ENCODE data around the gene NPAS4. TPM values are rescaled to one million over a fixed set of nuclear protein-coding genes. Genes with fewer than 3 reads are reported as not detected.

NPAS4 gene
- total and polyA plus RNA-seq, 2 of the 13 experiments (the other 11 are each of a cell fraction or from before 2014, with no cell fraction given): not detected

GRCh38 chr11:66438504-66439466, 17.9 kb downstream of the NPAS4 start, which contains the start of gene MRPL11 (continued):
- TF ChIP-seq AKNA (CRISPR knock-in tag; IDR thresholded peaks at IDR 0.05; ENCODE audit: borderline replicate concordance) (no peak), CCAR2 (optimal IDR thresholded peaks at IDR 0.05; ENCODE audit: low read depth, low read length) (no peak), PRDM10 (CRISPR knock-in tag; IDR thresholded peaks at IDR 0.05; ENCODE audit: low read depth) (no peak), ZNF225 (CRISPR knock-in tag; IDR thresholded peaks at IDR 0.05) (no peak), FOXA1 (IDR thresholded peaks at IDR 0.05) (no peak), FOXA1 (CRISPR knock-in tag; IDR thresholded peaks at IDR 0.05) (peak; percentile 27; the same call in 1 of the 2 replicates), BCL6 (CRISPR knock-in tag; IDR thresholded peaks at IDR 0.05) (no peak), ZNF350 (CRISPR knock-in tag; IDR thresholded peaks at IDR 0.05; ENCODE audit: borderline replicate concordance, low read depth) (peak; percentile 88; the same call in 1 of the 2 replicates), ZNF691 (CRISPR knock-in tag; IDR thresholded peaks at IDR 0.05; ENCODE audit: borderline replicate concordance, low read depth) (no peak), PAXIP1 (CRISPR knock-in tag; conservative IDR thresholded peaks at IDR 0.05) (peak; percentile 46), HMGXB4 (CRISPR knock-in tag; IDR thresholded peaks at IDR 0.05; ENCODE audit: borderline replicate concordance in 1 of 2, low read depth in 1 of 2) (peak; percentile 72 to 73)

Measured in HepG2 (cell line).